Stimulated activated CD4-positive, alpha-beta T cell treated with anti-CD3 and anti-CD28 coated beads, TNF-alpha, amount 100 ng/mL, for 24 hours (primary cell): Measurements from ENCODE around the gene NFIA.

Experiments
- DNase-seq, 3 experiments: peaks; one replicate each; pipeline ENCODE4 v3.0.0-alpha.2; 2020; ENCODE audit warnings: low read depth in 3 of 3

NFIA gene

DNA sequence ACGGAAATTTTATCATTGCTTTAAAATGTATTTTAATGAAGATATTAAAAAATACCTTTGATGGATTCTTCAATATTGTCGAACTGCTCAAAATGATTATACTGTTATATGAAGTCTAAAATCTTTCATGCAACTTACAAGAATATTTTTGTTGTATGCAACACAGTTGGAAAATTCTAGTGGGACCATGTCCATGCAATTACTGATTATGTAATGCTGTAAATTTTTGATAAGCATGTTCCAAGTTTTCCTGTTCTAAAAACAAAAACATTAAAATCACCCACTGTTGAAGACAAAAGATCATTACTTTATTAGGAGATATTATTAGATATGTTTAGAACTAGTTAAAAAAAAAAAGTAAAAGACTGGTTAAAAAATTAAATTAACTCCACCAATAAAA, 132.8 kb downstream of the NFIA start:
- DNase-seq = no peak

DNA sequence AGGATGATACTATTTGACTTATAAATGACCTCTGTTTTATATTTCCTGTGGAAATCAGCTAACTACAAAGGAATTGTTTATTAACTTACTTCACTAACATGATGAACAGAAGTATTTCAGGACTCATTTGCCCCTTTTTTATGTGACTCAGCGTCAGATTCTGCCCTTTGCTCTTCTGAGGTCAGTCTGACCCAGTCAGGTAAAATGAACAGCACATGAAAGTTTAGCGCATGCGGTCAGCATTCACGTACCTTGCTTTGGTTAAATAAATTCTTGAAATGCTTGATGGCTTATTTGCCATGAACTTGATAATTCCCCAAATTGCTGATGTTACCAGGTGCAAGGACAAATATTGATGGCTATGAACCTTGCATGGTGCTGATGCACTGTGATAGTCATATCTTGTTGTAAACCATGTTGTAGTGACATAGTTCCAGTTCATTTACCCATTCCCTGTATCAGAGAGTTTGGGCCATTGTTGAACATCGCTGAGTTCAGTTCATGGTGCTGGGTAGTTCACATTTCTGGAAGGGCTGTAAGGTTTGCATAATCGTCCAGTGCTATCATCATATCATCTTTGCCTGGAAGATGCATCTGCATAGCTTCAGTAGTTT, 133.4 kb downstream of the NFIA start:
- no peak for DNase-seq

DNA sequence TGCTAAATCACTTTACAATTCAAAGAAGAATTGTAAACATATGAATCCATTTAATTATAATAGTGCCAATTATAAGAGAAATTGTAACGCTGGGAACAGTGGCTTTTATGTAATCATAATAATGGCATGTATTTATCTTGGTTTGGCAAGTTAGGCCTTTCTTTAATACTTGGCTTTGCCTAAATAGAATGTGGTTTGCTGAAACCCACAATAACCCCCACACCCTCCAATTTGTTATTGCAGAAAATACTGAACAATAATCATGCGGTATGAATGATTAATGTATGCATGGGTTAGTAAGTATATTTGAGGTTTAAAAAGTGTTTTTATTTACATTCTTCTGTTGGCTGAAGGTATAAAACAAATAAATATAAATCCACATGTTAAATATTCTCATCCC, 138.2 kb downstream of the NFIA start:
- no peak for DNase-seq

DNA sequence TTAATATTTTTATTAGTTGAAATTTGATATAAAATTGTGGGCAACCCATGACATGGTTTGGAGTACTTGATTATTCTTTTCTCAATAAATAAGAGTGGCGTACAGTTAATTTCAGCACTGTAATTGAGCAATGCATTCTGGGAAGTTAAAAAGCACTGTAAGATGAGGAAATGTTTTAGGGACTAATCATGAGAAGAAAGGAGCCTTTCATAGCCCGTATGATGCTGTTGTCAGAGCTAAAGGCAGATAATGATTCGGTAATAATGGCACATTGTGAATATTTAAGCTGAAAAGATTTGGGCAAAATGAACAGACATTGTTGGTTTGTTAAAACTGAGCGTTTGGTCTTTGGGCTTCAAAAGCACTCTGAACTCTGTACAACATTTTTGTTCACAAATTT, 139.3 kb downstream of the NFIA start:
- DNase-seq = no peak

DNA sequence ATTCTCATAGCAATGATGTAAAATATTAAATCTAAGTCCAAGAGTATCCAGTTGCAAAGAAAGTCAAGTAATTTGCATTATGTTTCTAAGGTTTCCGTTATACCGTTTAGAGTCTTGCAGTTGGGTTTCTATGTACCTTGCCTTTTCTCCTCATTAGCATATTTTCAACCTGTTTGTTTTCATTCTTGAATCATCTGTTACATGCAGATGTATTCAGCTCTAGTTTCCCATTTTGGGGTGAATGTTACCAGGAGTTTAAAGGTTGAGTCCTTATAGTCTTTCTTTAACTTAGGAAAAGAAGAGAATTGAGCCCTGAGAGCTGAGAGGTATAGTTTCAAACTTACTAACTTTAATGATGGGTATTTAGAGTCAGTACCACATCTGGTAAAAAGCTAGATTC, 139.9 kb downstream of the NFIA start:
- DNase-seq = no peak

DNA sequence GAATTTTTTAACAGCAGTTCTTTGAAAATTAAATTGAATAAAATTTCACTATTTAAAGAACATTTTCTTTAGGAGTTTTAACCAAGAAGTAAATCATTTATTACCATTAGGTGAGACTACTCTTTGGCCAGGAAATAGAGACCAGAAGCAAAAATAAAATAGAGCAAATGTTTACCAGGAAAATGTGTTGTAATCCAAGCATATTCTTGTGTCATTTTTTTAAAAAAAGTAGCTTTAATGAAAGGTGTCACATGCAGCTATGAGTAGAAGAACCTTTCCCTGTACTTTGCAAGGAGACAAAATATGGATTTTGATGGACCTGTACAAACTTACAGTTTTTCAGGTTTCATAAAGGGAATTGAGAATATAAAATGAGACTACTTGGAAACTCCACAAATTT, 140.8 kb downstream of the NFIA start:
- DNase-seq = no peak

DNA sequence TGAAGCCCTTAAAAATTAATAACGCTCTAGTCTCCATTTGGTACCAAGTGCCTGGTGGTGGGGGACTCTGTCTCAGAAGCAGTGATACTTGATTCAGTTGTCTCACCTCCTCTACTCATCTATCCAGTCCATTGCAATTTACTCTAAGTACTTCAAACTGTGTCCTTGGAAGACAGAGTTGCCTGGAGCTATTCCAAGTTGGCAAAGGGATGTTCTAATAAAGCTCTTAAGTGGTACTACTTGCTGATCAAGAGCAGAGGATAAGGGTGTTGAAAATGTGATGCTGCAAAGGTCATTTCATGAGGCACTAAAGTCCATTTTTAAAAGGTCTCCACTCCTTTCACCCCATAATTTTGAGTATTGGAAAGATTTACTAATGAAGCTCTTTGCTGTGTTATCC, 142.2 kb downstream of the NFIA start:
- no peak for DNase-seq

DNA sequence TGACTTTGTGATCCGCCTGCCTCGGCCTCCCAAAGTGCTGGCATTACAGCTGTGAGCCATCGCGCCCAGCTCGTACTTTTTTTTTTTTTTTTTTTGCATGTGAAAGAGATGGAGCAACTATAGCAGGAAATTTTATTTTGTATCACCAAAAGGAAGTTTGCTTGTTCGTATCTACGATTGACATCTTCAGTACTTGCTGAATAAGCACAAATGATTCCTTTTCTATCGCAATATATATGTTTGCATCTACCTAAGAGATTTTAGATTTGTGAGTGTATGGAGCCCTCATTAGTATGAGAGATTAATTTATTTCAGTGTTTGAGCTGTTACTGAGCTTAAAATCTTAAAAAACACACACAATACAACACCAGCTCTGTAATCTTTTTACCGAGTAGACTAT, 143.1 kb downstream of the NFIA start:
- DNase-seq = no peak

DNA sequence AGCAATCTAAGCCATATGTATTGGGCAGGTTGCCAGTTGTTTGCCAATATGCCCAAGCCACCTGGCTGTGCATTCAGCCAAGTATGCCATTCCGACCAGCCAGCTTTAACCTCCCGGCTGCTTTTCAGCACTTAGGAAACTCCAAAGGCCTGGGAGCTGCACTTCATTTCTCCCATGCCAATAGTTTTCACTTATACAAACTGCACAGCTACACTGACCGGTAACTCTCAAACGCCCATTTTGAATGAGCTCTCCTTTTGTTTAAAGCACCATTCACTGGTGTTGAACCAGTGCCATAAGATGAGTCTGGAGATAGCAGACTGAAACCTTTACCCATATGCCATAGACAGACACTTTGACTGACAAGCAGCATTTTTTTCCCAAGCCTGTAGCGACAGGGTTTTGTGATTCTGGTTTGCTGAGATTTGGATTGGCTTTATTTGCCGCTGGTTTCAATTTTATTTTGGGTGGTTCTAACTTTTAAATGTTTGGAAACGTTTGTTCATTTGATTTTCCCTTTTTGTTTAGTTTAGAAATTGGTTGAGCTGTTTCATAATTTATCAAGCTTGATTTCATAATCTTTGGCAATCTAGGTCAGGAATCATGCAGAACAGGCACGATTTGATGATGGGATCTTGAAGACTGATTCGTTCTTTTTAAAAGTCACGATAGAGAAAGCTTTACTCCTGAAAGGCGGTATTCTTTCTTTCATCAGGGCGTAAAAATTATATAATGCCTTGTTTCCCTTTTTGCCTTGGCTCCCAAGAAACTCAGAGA, 144.6 kb downstream of the NFIA start:
- no peak for DNase-seq

DNA sequence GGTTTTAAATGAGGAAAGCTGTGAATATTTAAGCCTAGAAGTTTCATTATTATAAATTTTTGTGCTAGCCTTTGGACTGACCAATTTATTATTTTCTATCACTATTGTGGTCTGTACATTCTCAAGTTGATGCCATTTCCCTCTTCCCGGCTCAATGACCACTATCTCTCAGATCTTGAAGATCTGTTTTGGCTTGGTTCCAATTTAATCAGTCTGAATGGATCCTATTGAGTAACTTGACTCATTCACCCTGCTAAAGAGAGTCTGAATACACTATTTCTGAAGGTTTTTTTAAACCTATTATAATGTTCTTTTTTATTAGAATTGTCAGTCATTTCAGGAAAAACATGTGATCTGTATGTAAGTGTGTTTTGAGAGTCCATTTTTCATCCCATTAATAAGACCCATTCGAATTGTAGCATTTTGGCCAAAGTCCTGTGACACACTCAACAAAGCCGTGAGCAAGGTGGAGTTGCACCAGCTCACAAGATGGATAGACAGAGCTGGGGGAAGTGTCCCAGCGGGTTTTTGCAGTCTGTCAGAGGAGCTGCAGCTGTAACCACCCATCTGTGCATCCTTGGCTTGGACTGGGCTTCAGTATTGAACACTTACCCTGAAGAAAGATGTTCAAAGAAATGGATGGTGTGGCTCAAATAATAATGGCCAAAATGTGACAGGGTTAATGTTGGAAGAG, 145.6 kb downstream of the NFIA start:
- DNase-seq = no peak

DNA sequence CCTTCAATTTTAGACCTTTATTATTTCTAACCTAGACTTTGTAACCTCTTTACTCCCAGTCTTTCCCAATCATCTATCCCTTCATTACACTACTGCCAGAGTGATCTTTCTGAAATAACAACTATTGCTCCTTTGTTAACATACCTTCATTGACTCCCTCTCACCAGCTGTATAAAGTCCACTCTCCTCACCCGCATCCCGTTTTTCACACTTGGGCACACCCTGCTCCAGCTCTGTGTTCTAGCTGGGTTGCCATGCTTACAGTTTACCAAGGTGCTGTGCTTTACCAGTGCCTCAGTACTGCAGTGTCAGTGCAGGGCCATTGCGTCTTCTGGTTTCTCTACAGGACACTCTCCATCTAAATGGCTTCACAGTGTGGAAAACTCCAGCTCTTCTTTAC, 148.2 kb downstream of the NFIA start:
- no peak for DNase-seq

DNA sequence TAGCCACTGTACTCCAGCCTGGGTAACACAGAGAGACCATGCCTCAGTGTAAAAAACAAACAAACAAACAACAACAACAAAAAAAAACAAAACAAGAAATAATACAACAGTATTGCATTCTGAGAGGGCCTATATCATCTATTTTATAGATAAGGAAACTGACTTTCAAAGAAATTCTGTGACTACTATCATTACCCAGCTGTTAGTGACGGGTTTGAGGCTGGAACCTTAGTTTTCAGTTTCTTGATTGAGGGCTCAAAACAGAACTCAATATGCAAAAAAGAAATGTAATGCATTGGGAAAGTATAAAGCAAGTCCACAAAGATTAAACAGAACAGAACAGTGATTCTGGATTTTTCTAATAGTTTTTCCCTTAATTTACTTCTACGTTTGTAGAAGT, 149.4 kb downstream of the NFIA start:
- no peak for DNase-seq

DNA sequence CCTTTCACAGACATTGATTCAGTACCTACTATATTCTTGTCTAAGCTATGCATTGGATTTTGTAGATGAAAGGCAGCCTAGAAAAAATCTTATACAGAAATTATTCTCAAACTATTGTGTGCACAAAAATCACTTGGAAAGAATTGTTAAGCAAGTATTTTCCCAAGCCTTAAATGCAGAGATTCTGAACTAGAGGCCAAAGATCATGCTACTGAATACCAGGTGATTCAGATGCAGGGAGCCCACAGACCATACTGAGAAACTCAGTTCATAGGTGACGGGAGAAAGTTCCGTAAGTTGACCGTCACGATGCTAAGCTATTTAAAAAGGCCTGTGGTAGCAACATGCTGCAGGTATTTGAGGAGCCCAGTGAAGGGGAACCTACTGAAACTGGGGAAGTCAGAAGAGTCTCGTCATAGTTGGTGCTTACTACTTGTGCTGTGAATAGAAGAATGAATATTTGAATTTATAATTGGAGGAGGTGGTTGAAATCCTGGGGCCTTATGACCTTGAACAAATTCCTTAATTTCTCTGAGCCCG, 150.8 kb downstream of the NFIA start:
- DNase-seq = no peak

DNA sequence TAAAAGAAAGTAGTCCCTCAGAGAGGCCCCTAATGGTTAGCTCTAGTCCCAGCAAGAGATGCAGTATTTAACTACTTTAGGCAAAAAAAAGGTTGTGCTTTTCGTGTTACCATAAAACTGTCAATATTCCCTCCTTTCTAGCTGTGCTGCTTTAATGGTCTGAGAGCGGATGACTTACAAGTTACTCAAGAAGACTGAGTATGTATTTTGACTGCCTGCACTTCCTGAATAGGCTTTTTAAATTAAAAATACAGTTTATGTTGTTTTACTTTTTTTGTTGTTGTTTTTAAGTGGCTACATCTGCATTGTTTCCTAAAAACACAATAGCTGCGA, 152.2 kb downstream of the NFIA start:
- no peak for DNase-seq

DNA sequence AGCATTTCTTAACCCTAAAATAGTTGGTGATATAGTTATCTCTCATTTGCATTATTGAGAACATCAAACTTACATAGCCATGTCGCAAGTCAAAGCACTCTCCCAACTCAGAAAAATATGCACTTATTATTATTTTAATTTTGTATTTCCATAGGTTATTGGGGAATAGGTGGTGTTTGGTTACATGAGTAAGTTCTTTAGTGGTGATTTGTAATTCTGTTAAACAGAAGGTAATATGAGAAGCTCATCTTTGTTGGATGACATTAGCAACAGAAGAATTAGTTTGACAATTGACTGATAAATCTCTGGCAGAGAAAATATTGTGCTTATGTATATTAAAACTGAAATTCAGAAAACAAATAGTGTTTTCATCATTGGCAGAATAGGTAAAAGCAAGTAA, 154.8 kb downstream of the NFIA start:
- no peak for DNase-seq

DNA sequence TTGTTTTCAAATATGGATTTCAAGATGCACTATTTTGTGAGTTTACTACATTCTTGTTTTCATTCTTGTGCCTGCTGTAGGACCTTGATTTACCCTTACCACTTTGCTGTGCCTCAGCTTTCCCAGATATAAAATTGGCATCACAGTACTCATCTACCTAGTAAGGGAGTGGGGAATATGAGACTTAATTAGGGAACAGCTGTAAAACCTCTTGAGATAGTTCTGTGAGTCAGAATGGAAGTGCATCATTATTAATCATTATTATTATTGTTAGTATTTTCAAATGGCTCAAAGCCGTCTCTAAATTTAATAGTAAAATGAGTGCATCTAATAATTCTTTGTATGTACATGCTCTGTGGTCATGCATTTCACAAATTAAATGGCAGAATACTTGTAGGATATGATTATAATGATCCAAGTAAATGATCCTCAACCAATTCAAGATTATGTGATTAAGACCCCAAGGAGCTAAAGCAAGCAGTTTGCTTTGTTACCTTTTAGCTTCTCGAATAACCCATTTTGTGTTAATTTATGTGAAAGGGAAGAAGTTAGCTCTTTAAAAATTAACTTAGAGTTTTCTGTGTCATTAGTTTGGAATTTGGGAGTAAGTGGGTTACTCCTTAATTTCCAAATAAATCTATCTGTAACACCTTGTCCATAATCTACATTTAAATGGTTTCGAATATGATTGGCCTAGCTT, 155.4 kb downstream of the NFIA start:
- no peak for DNase-seq

DNA sequence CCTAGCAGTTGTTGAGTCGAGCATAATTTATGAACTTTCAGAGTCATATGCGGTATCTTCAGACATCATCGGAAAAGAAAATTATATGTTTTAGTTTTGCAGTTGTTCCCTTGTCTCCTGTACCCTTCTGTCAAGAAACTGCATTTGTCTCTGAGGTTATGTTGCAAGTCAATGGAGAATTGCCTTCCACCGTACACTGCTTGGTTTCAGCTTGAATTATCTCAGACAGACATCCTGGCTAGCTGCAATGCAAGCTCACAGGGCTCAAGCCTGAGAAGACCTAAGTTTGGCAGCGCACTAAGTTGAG, 156.0 kb downstream of the NFIA start:
- DNase-seq = no peak

DNA sequence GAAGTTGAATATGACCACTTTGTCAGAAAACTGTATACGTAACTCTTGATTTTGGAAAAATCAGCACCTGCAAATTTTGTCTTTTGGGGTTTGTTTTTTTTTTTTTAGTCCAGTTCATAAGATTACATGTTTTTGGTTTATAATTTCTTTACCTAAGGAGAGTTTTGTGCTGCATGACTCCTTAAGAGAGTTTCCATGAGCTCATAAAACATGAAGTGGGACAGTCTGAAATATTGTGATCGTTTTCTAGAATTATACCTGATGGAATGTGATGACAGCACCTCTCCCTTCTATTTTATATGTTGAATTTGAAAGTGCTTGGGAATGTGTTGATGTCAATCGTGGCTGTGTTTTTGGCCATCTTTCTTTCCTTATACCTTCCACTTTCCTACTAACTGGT, 158.5 kb downstream of the NFIA start:
- DNase-seq = no peak

DNA sequence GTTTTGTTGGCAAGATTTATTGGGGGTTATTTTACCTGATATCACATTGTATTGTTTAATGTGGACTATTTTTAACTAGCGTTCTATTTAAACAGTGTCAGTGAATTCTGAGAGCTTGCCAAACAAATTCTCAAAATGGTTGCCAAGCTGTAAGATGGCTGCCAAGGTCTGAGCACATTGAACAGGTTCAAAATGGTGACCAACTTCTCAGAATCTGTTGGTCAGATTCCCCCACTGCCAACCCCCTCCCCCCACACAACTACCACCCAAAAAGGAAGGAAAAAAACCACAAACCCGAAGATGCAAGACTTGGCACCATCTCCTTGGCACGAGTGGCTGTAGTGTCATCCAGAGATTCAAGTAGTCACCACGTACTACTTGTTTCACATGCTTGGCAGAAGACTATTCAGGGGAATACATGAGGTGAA, 159.1 kb downstream of the NFIA start:
- DNase-seq = no peak

DNA sequence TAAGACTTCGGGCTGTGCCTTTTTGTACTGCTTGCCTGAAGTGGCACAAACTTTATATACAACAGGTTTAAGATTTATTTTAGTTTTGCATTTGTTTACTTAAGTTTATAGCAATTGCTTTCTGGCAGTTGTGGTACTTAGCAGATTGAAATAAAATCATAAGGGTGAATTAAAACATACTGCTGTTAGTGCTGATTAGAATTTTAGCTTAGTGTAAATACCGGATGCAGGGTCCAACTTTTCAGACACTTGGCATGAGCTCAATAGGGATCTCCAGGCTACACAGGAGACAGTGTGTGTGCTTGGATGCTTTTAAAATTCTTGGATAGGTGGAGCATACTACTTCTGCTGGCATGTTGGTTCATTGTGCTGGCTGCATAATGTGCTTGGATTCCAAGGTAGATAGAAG, 159.6 kb downstream of the NFIA start:
- DNase-seq = no peak

DNA sequence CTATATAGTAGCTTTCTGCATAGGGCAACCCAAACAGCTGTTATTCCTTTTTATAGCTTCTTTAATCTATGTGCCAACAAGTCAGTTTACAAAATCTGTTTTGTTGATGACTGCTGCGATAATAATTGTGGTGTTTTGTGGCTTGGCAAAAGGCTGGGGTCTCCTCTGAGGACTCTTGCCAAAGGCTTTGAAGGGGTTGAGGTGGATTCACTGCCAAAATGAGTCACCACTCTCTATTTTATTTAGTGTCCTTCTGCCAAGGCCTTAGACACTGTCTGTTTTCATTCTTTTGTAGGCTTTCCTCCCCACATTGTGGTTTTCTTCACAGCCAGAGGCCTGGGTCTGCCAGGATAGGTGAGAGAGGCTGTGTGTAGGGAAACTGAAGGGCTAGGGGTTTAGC, 161.8 kb downstream of the NFIA start:
- DNase-seq = no peak

DNA sequence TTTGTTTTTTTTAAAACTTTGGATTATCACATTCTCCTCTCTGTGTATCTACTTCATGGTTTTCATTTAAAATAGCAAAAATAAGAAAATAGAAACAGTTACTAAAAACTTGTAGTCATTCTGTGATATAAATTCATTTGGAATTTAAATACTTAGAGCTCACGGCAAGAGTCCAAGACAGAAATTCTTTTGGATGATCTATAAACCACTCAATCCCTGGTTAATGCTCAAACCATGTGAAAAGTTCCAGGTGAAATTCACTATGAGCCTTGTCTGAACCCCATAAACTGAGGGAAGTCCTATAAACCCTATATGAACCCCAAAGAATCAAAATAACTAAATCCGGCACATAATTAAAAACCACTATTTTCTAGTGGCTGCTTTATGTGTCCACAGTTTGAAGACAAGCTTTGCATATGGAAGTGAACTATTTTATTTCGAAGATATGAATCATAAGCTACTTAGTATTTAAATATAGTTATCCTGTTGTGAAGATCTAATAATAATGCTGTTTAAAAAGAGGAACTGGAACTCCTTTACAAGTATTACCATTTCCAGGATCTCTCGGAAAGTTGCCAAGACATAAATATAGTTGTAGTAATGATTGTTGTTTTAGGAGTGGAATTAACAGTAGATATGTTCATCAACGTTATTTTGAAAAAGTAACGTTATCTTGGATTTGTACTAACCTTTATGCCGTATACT, 163.5 kb downstream of the NFIA start:
- no peak for DNase-seq
